Measurements from ENCODE around the gene BIN1. TPM values are rescaled to one million over a fixed set of nuclear protein-coding genes. Genes with fewer than 3 reads are reported as not detected.

Gene BIN1
- total RNA-seq, 5 donors from 2014 or later (not counting 1 experiment from before 2014, with no cell fraction given) = 144 to 172 (median 151) TPM

- Mint-ChIP-seq H3K4me3 (peak overlapping the region; percentile 86 to 87 (median 86)), H3K27ac (peak overlapping the region in 1 of 2 donors; percentile 64), H3K27me3 (peaks cover 12 to 14% of the 10 kb centered on the region in 2 donors), H3K4me1 (peaks cover 11 to 16% (median 13%) of the 10 kb centered on the region in 3 donors), H3K36me3 (no peaks in the 10 kb centered on the region), H3K9me3 (peaks cover 2 to 10% (median 4%) of the 10 kb centered on the region in 3 donors)
- Histone ChIP-seq H3K27ac (ENCODE audit: low read length) (no peak overlapping the region), H3K4me1 (ENCODE audit: control insufficient read depth in 1 of 2, extremely low read depth in 1 of 2, insufficient read depth in 2 of 2, low read length in 2 of 2) (peaks cover 3 to 12% of the 10 kb centered on the region in 2 experiments), H3K27me3 (replicated peaks in 1 of 2; ENCODE audit: control insufficient read depth in 2 of 2, extremely low read depth in 1 of 2, insufficient read depth in 2 of 2, low read length in 1 of 2) (peaks cover 3 to 12% of the 10 kb centered on the region in 2 experiments), H3K4me3 (ENCODE audit: control insufficient read depth in 1 of 2, extremely low read depth in 1 of 2, low read length in 1 of 2) (peak overlapping the region; percentile 53 to 79), H3K9me3 (no peaks in the 10 kb centered on the region), H3K36me3 (ENCODE audit: control insufficient read depth in 2 of 2, extremely low read depth in 1 of 2, insufficient read depth in 1 of 2, low read length in 1 of 2) (no peaks in the 10 kb centered on the region)
- ATAC-seq (replicated peaks in 1 of 4) (peak in 3 of 4 experiments; percentile 3 to 6 (median 3)), DNase-seq (no peak)
- POLR2A ChIA-PET = no interaction called here
- WGBS (ENCODE audit: insufficient coverage) = 51% methylated on average over 23 of the region's 29 CpGs
- CTCF ChIA-PET = no interaction called here
Measured at GRCh38 chr2:127024769-127025358, 82.1 kb downstream of the BIN1 start.

GRCh38 chr2:127023504-127023903, 83.5 kb downstream of the BIN1 start:
- peaks cover 11 to 16% (median 13%) of the 10 kb centered on the region in 3 donors for H3K4me1 Mint-ChIP-seq
- peak overlapping the region in 1 of 2 donors; percentile 36 for H3K27ac Mint-ChIP-seq

GRCh38 chr2:127022817-127023216, 84.1 kb downstream of the BIN1 start:
- Histone ChIP-seq H3K27me3 (replicated peaks in 1 of 2; ENCODE audit: control insufficient read depth in 2 of 2, extremely low read depth in 1 of 2, insufficient read depth in 2 of 2, low read length in 1 of 2) (peaks cover 3 to 12% of the 10 kb centered on the region in 2 experiments), H3K36me3 (ENCODE audit: control insufficient read depth in 2 of 2, extremely low read depth in 1 of 2, insufficient read depth in 1 of 2, low read length in 1 of 2) (no peaks in the 10 kb centered on the region), H3K4me3 (ENCODE audit: control insufficient read depth in 1 of 2, extremely low read depth in 1 of 2, low read length in 1 of 2) (no peak overlapping the region), H3K4me1 (ENCODE audit: control insufficient read depth in 1 of 2, extremely low read depth in 1 of 2, insufficient read depth in 2 of 2, low read length in 2 of 2) (peaks cover 3 to 12% of the 10 kb centered on the region in 2 experiments), H3K9me3 (no peaks in the 10 kb centered on the region), H3K27ac (ENCODE audit: low read length) (no peak overlapping the region)
- Mint-ChIP-seq H3K4me1 (peaks cover 11 to 16% (median 13%) of the 10 kb centered on the region in 3 donors), H3K27me3 (peaks cover 1 to 2% of the 10 kb centered on the region in 2 donors), H3K27ac (no peak overlapping the region), H3K9me3 (peaks cover 2 to 10% (median 4%) of the 10 kb centered on the region in 3 donors), H3K4me3 (no peak overlapping the region), H3K36me3 (no peaks in the 10 kb centered on the region)
- CTCF ChIA-PET = no interaction called here
- ATAC-seq (replicated peaks in 1 of 4) (no peak), DNase-seq (no peak)
- POLR2A ChIA-PET = no interaction called here
- WGBS (ENCODE audit: insufficient coverage) = 100% methylated on average over 4 of the region's 10 CpGs

More at GRCh38 chr2:127023504-127023903, 83.5 kb downstream of the BIN1 start:
- H3K4me3 ChIP-seq (ENCODE audit: control insufficient read depth in 1 of 2, extremely low read depth in 1 of 2, low read length in 1 of 2) = no peak overlapping the region
- ATAC-seq (replicated peaks in 1 of 4) (no peak), DNase-seq (no peak)
- no peaks in the 10 kb centered on the region for H3K36me3 Mint-ChIP-seq
- H3K9me3 Mint-ChIP-seq = peaks cover 2 to 10% (median 4%) of the 10 kb centered on the region in 3 donors
- H3K27me3 ChIP-seq (replicated peaks in 1 of 2; ENCODE audit: control insufficient read depth in 2 of 2, extremely low read depth in 1 of 2, insufficient read depth in 2 of 2, low read length in 1 of 2) = peaks cover 3 to 12% of the 10 kb centered on the region in 2 experiments
- H3K4me1 ChIP-seq (ENCODE audit: control insufficient read depth in 1 of 2, extremely low read depth in 1 of 2, insufficient read depth in 2 of 2, low read length in 2 of 2) = peaks cover 3 to 12% of the 10 kb centered on the region in 2 experiments
- no peak overlapping the region for H3K4me3 Mint-ChIP-seq
- H3K36me3 ChIP-seq (ENCODE audit: control insufficient read depth in 2 of 2, extremely low read depth in 1 of 2, insufficient read depth in 1 of 2, low read length in 1 of 2) = no peaks in the 10 kb centered on the region
- no CpG with 5 or more reads among the region's 1 CpG for WGBS (ENCODE audit: insufficient coverage)
- CTCF ChIA-PET = no interaction called here
- POLR2A ChIA-PET = no interaction called here
- H3K9me3 ChIP-seq = no peaks in the 10 kb centered on the region
- no peak overlapping the region for H3K27ac ChIP-seq (ENCODE audit: low read length)
- peaks cover 5 to 6% of the 10 kb centered on the region in 2 donors for H3K27me3 Mint-ChIP-seq

- no peak overlapping the region for H3K4me3 Mint-ChIP-seq
- DNase-seq (no peak), ATAC-seq (replicated peaks in 1 of 4) (no peak)
- H3K27me3 Mint-ChIP-seq = peaks cover 0 to 2% of the 10 kb centered on the region in 2 donors
- H3K27me3 ChIP-seq (replicated peaks in 1 of 2; ENCODE audit: control insufficient read depth in 2 of 2, extremely low read depth in 1 of 2, insufficient read depth in 2 of 2, low read length in 1 of 2) = peaks cover 3 to 19% of the 10 kb centered on the region in 2 experiments
- CTCF ChIA-PET = no interaction called here
- H3K9me3 Mint-ChIP-seq = peaks cover 2 to 10% (median 4%) of the 10 kb centered on the region in 3 donors
- H3K27ac Mint-ChIP-seq = no peak overlapping the region
- peaks cover 6 to 9% (median 6%) of the 10 kb centered on the region in 3 donors for H3K4me1 Mint-ChIP-seq
- H3K4me1 ChIP-seq (ENCODE audit: control insufficient read depth in 1 of 2, extremely low read depth in 1 of 2, insufficient read depth in 2 of 2, low read length in 2 of 2) = peaks cover 0 to 8% of the 10 kb centered on the region in 2 experiments
- H3K9me3 ChIP-seq = no peaks in the 10 kb centered on the region
- POLR2A ChIA-PET = no interaction called here
- H3K27ac ChIP-seq (ENCODE audit: low read length) = no peak overlapping the region
- no peaks in the 10 kb centered on the region for H3K36me3 Mint-ChIP-seq
- no peak overlapping the region for H3K4me3 ChIP-seq (ENCODE audit: control insufficient read depth in 1 of 2, extremely low read depth in 1 of 2, low read length in 1 of 2)
- 72% methylated on average over 3 of the region's 3 CpGs for WGBS (ENCODE audit: insufficient coverage)
- H3K36me3 ChIP-seq (ENCODE audit: control insufficient read depth in 2 of 2, extremely low read depth in 1 of 2, insufficient read depth in 1 of 2, low read length in 1 of 2) = no peaks in the 10 kb centered on the region
Measured at GRCh38 chr2:127020536-127020935, 86.4 kb downstream of the BIN1 start.

- H3K4me1 ChIP-seq (ENCODE audit: control insufficient read depth in 1 of 2, extremely low read depth in 1 of 2, insufficient read depth in 2 of 2, low read length in 2 of 2) = no peaks in the 10 kb centered on the region
- H3K36me3 ChIP-seq (ENCODE audit: control insufficient read depth in 2 of 2, extremely low read depth in 1 of 2, insufficient read depth in 1 of 2, low read length in 1 of 2) = no peaks in the 10 kb centered on the region
- peaks cover 0 to 24% of the 10 kb centered on the region in 2 experiments for H3K27me3 ChIP-seq (replicated peaks in 1 of 2; ENCODE audit: control insufficient read depth in 2 of 2, extremely low read depth in 1 of 2, insufficient read depth in 2 of 2, low read length in 1 of 2)
- POLR2A ChIA-PET = no interaction called here
- DNase-seq (no peak), ATAC-seq (replicated peaks in 1 of 4) (no peak)
- Mint-ChIP-seq H3K4me1 (no peaks in the 10 kb centered on the region), H3K36me3 (no peaks in the 10 kb centered on the region), H3K9me3 (no peaks in the 10 kb centered on the region), H3K4me3 (no peak overlapping the region), H3K27ac (no peak overlapping the region), H3K27me3 (peaks cover 17 to 18% of the 10 kb centered on the region in 2 donors)
- no peak overlapping the region for H3K4me3 ChIP-seq (ENCODE audit: control insufficient read depth in 1 of 2, extremely low read depth in 1 of 2, low read length in 1 of 2)
- CTCF ChIA-PET = interaction anchor here in 1 of 2 donors (0.6 kb wide), 1 partner anchor 353 kb away, joined by 3 read pairs; no protein-coding TSS in a partner anchor
- no peak overlapping the region for H3K27ac ChIP-seq (ENCODE audit: low read length)
- H3K9me3 ChIP-seq = no peaks in the 10 kb centered on the region
- 100% methylated on average over 4 of the region's 5 CpGs for WGBS (ENCODE audit: insufficient coverage)
Measured at GRCh38 chr2:127017548-127017947, 89.4 kb downstream of the BIN1 start.

GRCh38 chr2:127016329-127016728, 90.6 kb downstream of the BIN1 start:
- POLR2A ChIA-PET = interaction anchor here in 1 of 2 donors (0.6 kb wide), 1 partner anchor 785 kb away, joined by 6 read pairs; no protein-coding TSS in a partner anchor
- peaks cover 0 to 32% of the 10 kb centered on the region in 2 experiments for H3K27me3 ChIP-seq (replicated peaks in 1 of 2; ENCODE audit: control insufficient read depth in 2 of 2, extremely low read depth in 1 of 2, insufficient read depth in 2 of 2, low read length in 1 of 2)
- no peaks in the 10 kb centered on the region for H3K9me3 Mint-ChIP-seq
- 89% methylated on average over 19 of the region's 24 CpGs for WGBS (ENCODE audit: insufficient coverage)
- H3K27me3 Mint-ChIP-seq = peaks cover 22 to 25% of the 10 kb centered on the region in 2 donors
- no peaks in the 10 kb centered on the region for H3K36me3 Mint-ChIP-seq
- no peaks in the 10 kb centered on the region for H3K4me1 Mint-ChIP-seq
- H3K9me3 ChIP-seq = no peaks in the 10 kb centered on the region
- H3K4me3 Mint-ChIP-seq = no peak overlapping the region
- no peak overlapping the region for H3K27ac Mint-ChIP-seq
- ATAC-seq (replicated peaks in 1 of 4) (no peak), DNase-seq (no peak)
- CTCF ChIA-PET = no interaction called here
- no peak overlapping the region for H3K4me3 ChIP-seq (ENCODE audit: control insufficient read depth in 1 of 2, extremely low read depth in 1 of 2, low read length in 1 of 2)
- no peaks in the 10 kb centered on the region for H3K36me3 ChIP-seq (ENCODE audit: control insufficient read depth in 2 of 2, extremely low read depth in 1 of 2, insufficient read depth in 1 of 2, low read length in 1 of 2)
- no peak overlapping the region for H3K27ac ChIP-seq (ENCODE audit: low read length)
- H3K4me1 ChIP-seq (ENCODE audit: control insufficient read depth in 1 of 2, extremely low read depth in 1 of 2, insufficient read depth in 2 of 2, low read length in 2 of 2) = no peaks in the 10 kb centered on the region
